Sigmoid colon (tissue), 4 donors: Measurements from ENCODE around the gene DICER1.

Experiments used
- CTCF ChIP-seq, 4 experiments: fragments of 450-650 bp in 3 of 4; fragments of 200-600 bp in 1 of 4; IDR thresholded peaks; one replicate each; pipeline ENCODE4 v1.5.1; 2016 to 2019; ENCODE audit warnings: antibody characterized with exemption in 4 of 4, mild to moderate bottlenecking in 3 of 4, moderate library complexity in 2 of 4
- POLR2A ChIP-seq, 2 donors: fragments of 450-650 bp; IDR thresholded peaks; one replicate each; pipeline ENCODE4 v1.6.1; 2016; ENCODE audit warnings: antibody characterized with exemption in 2 of 2, mild to moderate bottlenecking in 2 of 2, moderate library complexity in 2 of 2
- POLR2AphosphoS5 ChIP-seq, 4 donors: sonication (generic); formaldehyde crosslinking; IDR thresholded peaks; one replicate each; pipeline ENCODE4 v1.6.1; 2017; ENCODE audit warnings: antibody characterized with exemption in 4 of 4

- TF ChIP-seq POLR2A (IDR thresholded peaks at IDR 0.05) (no peak), CTCF (IDR thresholded peaks at IDR 0.05) (no peak), POLR2AphosphoS5 (IDR thresholded peaks at IDR 0.05) (no peak)
Observed at GRCh38 chr14:95133282-95133681, 24.0 kb downstream of the DICER1 start.
